Fibroblast of the aortic adventitia (primary cell): ENCODE data around the gene MBOAT7. TPM values are rescaled to one million over a fixed set of nuclear protein-coding genes. Genes with fewer than 3 reads are reported as not detected.
A peak's percentile ranks its signal among the peaks of the same experiment; 100 is the strongest.
"Not testable (repeated sequence)": the region's sequence is repeated elsewhere in the genome, so short reads cannot be mapped to it uniquely, and the experiment has no call there.

Experiments
- DNase-seq: peaks from one replicate; pipeline ENCODE4 v3.0.0-alpha.2; 2010; ENCODE audit warnings: low read depth
- H3K4me3 ChIP-seq: 2 replicates; pipeline ENCODE4 v1.5.1; 2011; ENCODE audit warnings: low read depth, mild to moderate bottlenecking, control low read depth, low read length, moderate library complexity
- CTCF ChIP-seq: IDR thresholded peaks from 2 replicates; pipeline ENCODE4 v1.5.1; 2011; ENCODE audit warnings: mild to moderate bottlenecking, low read length, control low read depth, inconsistent platforms; ENCODE audit not compliant: insufficient read depth
- total RNA-seq: library from RNA; depleted of rRNA; stranded (reverse); fragments of >200 nt; gene quantifications from 2 replicates; pipeline ENCODE4 v1.2.3, GENCODE V29; 2012; ENCODE audit warnings: low replicate concordance

The MBOAT7 gene
- total RNA-seq, 1 donor: 46.9 TPM

- DNase-seq: no peak
- H3K4me3 ChIP-seq: no peak overlapping the region
- TF ChIP-seq CTCF: no peak
Measured at GRCh38 chr19:54209058-54209810, 19.9 kb upstream of the MBOAT7 start.

GRCh38 chr19:54208784-54209057, 19.3 kb upstream of the MBOAT7 start:
- DNase-seq: peak; percentile 22
- H3K4me3 ChIP-seq: no peak overlapping the region
- no peak for TF ChIP-seq CTCF

GRCh38 chr19:54207983-54208783, 18.8 kb upstream of the MBOAT7 start:
- H3K4me3 ChIP-seq: no peak overlapping the region
- TF ChIP-seq CTCF: no peak
- DNase-seq: peak; percentile 88

DNA sequence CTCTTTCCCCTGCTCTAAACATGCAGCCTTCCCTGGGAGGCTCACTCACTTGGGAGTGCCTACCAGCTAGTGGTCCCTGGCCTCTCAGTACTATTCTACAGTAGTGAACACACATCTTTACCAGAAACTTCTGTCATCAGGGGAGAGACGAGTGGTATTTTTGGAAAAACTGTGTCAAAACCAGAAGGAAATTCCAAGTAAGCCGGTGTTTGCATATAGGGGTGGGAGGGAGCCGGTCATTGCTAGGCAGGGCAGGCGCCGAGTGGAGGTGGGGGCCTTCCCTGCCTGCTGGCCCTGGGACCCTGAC, 18.2 kb upstream of the MBOAT7 start:
- no peak overlapping the region for H3K4me3 ChIP-seq
- DNase-seq: no peak
- no peak for TF ChIP-seq CTCF

- not testable (repeated sequence) for H3K4me3 ChIP-seq, DNase-seq
Measured at GRCh38 chr19:54207193-54207592, 17.8 kb upstream of the MBOAT7 start.

DNA sequence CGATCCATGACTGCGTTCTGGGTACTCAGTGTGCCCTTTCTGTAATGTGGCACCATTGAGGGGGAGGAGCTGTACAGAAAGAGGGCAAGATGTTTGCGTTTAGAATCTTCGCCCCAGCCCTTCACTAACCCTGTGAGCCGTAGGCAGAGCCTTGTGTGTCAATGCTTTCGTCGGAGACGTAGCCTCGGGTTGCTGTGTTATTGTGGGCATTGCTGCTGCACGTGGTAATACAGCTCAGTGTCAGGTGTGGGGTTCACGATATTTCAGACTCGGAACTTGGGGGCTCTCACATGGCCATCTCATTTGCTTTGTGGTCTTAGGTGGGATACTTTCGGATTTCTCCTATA, 17.4 kb upstream of the MBOAT7 start:
- no peak for TF ChIP-seq CTCF
- no peak for DNase-seq
- no peak overlapping the region for H3K4me3 ChIP-seq

GRCh38 chr19:54206030-54206830, 16.9 kb upstream of the MBOAT7 start:
- DNase-seq: no peak
- no peak for TF ChIP-seq CTCF
- H3K4me3 ChIP-seq: no peak overlapping the region
